SK-N-SH treated with all-trans-retinoic acid at 6 μM for 48 hours (cell line): ENCODE data around the gene INAVA.

Experiments
- ATAC-seq: fragments of 200-7000 bp; cut with Tn5 transposase; 3 replicates; pipeline ENCODE4 v1.9.1; 2020; ENCODE audit warnings: mild to moderate bottlenecking, moderate library complexity
- ARNTL ChIP-seq: fragments of 450-650 bp; formaldehyde crosslinking; IDR thresholded peaks from 2 replicates; pipeline ENCODE4 v1.5.0; 2020; ENCODE audit warnings: low read depth, mild to moderate bottlenecking, moderate library complexity, borderline replicate concordance
- BACH2 ChIP-seq: fragments of 250-450 bp; sonication (Bioruptor Pico); IDR thresholded peaks from 2 replicates; pipeline ENCODE4 v1.9.0; 2021; ENCODE audit warnings: mild to moderate bottlenecking, borderline replicate concordance
- CSDC2 ChIP-seq: fragments of 250-450 bp; sonication (Bioruptor Pico); IDR thresholded peaks from 2 replicates; pipeline ENCODE4 v1.5.0; 2020; ENCODE audit warnings: mild to moderate bottlenecking, moderate library complexity
- CSRNP3 ChIP-seq: fragments of 250-450 bp; sonication (Bioruptor Pico); IDR thresholded peaks from 2 replicates; pipeline ENCODE4 v1.5.1; 2021; ENCODE audit warnings: mild to moderate bottlenecking, moderate library complexity
- GLIS3 ChIP-seq: fragments of 250-450 bp; sonication (Bioruptor Pico); IDR thresholded peaks from 2 replicates; pipeline ENCODE4 v1.5.0; 2020; ENCODE audit warnings: mild to moderate bottlenecking, moderate library complexity
- ISL1 ChIP-seq: fragments of 250-450 bp; sonication (Bioruptor Pico); IDR thresholded peaks from 2 replicates; pipeline ENCODE4 v2.1.2; 2022; ENCODE audit warnings: mild to moderate bottlenecking, moderate library complexity
- OSR1 ChIP-seq: fragments of 250-450 bp; sonication (Bioruptor Pico); IDR thresholded peaks from 2 replicates; pipeline ENCODE4 v1.8.0; 2022; ENCODE audit warnings: moderate library complexity, mild to moderate bottlenecking, inconsistent platforms
- PATZ1 ChIP-seq: fragments of 250-450 bp; sonication (Bioruptor Pico); IDR thresholded peaks from 2 replicates; pipeline ENCODE4 v1.8.0; 2020; ENCODE audit warnings: mild to moderate bottlenecking, moderate library complexity, borderline replicate concordance
- POU6F1 ChIP-seq: fragments of 250-450 bp; sonication (Bioruptor Pico); IDR thresholded peaks from 2 replicates; pipeline ENCODE4 v1.8.0; 2021; ENCODE audit warnings: low read depth, mild to moderate bottlenecking, moderate library complexity, borderline replicate concordance
- PPARA ChIP-seq: fragments of 250-450 bp; sonication (Bioruptor Pico); IDR thresholded peaks from 2 replicates; pipeline ENCODE4 v1.5.0; 2020; ENCODE audit warnings: mild to moderate bottlenecking, borderline replicate concordance
- RARB ChIP-seq: fragments of 250-450 bp; sonication (Bioruptor Pico); IDR thresholded peaks from 2 replicates; pipeline ENCODE4 v1.8.0; 2021; ENCODE audit warnings: mild to moderate bottlenecking, moderate library complexity
- SNAI2 ChIP-seq: fragments of 250-450 bp; sonication (Bioruptor Pico); IDR thresholded peaks from 2 replicates; pipeline ENCODE4 v1.5.0; 2020; ENCODE audit warnings: mild to moderate bottlenecking, moderate library complexity
- TCF4 ChIP-seq: fragments of 250-450 bp; sonication (Bioruptor Pico); IDR thresholded peaks from 2 replicates; pipeline ENCODE4 v1.8.0; 2021; ENCODE audit warnings: mild to moderate bottlenecking, moderate library complexity, borderline replicate concordance
- TOX ChIP-seq: fragments of 250-450 bp; sonication (Bioruptor Pico); IDR thresholded peaks from 2 replicates; pipeline ENCODE4 v1.8.0; 2021; ENCODE audit warnings: mild to moderate bottlenecking, moderate library complexity, borderline replicate concordance
- TSHZ2 ChIP-seq: fragments of 250-450 bp; sonication (Bioruptor Pico); IDR thresholded peaks from 2 replicates; pipeline ENCODE4 v1.5.0; 2020; ENCODE audit warnings: mild to moderate bottlenecking, moderate library complexity
- ZC3H10 ChIP-seq: fragments of 250-450 bp; sonication (Bioruptor Pico); IDR thresholded peaks from 2 replicates; pipeline ENCODE4 v1.5.1; 2021; ENCODE audit warnings: mild to moderate bottlenecking, moderate library complexity
- ZFP3 ChIP-seq: fragments of 250-450 bp; sonication (Bioruptor Pico); IDR thresholded peaks from 2 replicates; pipeline ENCODE4 v1.5.0; 2020; ENCODE audit warnings: mild to moderate bottlenecking, moderate library complexity
- ZFP30 ChIP-seq: fragments of 450-650 bp; formaldehyde crosslinking; IDR thresholded peaks from 2 replicates; pipeline ENCODE4 v1.5.0; 2022; ENCODE audit warnings: mild to moderate bottlenecking, moderate library complexity
- ZNF565 ChIP-seq: fragments of 450-650 bp; formaldehyde crosslinking; conservative IDR thresholded peaks from 2 replicates; pipeline ENCODE4 v1.5.0; 2020; ENCODE audit warnings: low read depth, mild to moderate bottlenecking, moderate library complexity
- ZNF70 ChIP-seq: fragments of 450-650 bp; formaldehyde crosslinking; IDR thresholded peaks from 2 replicates; pipeline ENCODE4 v1.5.0; 2020; ENCODE audit warnings: mild to moderate bottlenecking, moderate library complexity

The INAVA gene

GRCh38 chr1:200918006-200918405, 23.3 kb downstream of the INAVA start:
- TF ChIP-seq OSR1 (CRISPR knock-in tag) (no peak), PPARA (no peak), ZFP30 (CRISPR knock-in tag) (no peak), CSRNP3 (CRISPR knock-in tag) (no peak), POU6F1 (no peak), SNAI2 (CRISPR knock-in tag) (no peak), PATZ1 (no peak), ZFP3 (no peak), BACH2 (CRISPR knock-in tag) (no peak), ZNF70 (CRISPR knock-in tag) (no peak), ZNF565 (CRISPR knock-in tag) (no peak), TCF4 (CRISPR knock-in tag) (no peak)
- ATAC-seq = no peak

GRCh38 chr1:200919386-200919785, 24.7 kb downstream of the INAVA start:
- ATAC-seq = no peak
- TF ChIP-seq ZFP3 (no peak), ARNTL (CRISPR knock-in tag) (no peak), ZNF565 (CRISPR knock-in tag) (no peak), BACH2 (CRISPR knock-in tag) (no peak), POU6F1 (no peak), CSRNP3 (CRISPR knock-in tag) (no peak), PPARA (no peak), TOX (CRISPR knock-in tag) (no peak), RARB (CRISPR knock-in tag) (no peak), GLIS3 (CRISPR knock-in tag) (no peak), TSHZ2 (CRISPR knock-in tag) (no peak), ZNF70 (CRISPR knock-in tag) (no peak), ZC3H10 (CRISPR knock-in tag) (no peak), SNAI2 (CRISPR knock-in tag) (no peak), CSDC2 (CRISPR knock-in tag) (no peak), ISL1 (no peak)
